Measurements from ENCODE around the gene ENAM. TPM values are rescaled to one million over a fixed set of nuclear protein-coding genes. Genes with fewer than 3 reads are reported as not detected.

The ENAM gene
- polyA plus RNA-seq, 2 of the 4 experiments (the other 2 are of a cell fraction): 0.01 to 0.16 TPM

DNA sequence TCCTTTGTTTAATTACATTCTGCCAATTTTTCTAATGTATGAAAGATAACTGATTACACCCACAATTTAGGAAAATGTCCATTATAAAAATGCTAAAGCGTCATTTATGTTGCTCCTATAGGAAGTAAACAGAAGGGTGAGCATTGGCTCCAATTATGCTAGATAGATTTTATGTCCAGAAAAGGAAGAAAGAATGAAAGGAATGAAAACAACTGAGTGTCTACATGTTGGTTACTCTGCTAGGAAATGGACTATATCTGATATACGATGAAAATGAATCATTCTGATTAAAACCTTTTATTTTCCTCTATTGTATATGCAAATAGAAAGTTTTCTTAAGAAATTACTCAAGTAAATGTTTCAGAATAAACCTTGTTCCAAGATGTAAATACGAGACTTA, 1.6 kb downstream of the ENAM start:
- H3K4me1 ChIP-seq: peaks cover 9% of the 10 kb centered on the region
- FAIRE-seq (no peak), DNase-seq (ENCODE audit: low read depth in 1 of 2, low spot score in 1 of 2) (no peak), ATAC-seq (no peak)
- ChIA-PET CTCF (no interaction called here), POLR2A (no interaction called here)
- no peak overlapping the region for H3K4me3 ChIP-seq
- WGBS (ENCODE audit: missing lambda C conversion rate): 76% methylated on average over 3 of the region's 3 CpGs
- no peak overlapping the region for H3K27ac ChIP-seq
- TF ChIP-seq GATA3 (IDR thresholded peaks at IDR 0.05; ENCODE audit: borderline replicate concordance) (no peak), ZSCAN20 (CRISPR knock-in tag; IDR thresholded peaks at IDR 0.05) (no peak), RNF2 (IDR thresholded peaks at IDR 0.05; ENCODE audit: borderline replicate concordance, low read depth) (no peak), KDM1A (IDR thresholded peaks at IDR 0.05; ENCODE audit: low read depth) (no peak), TP53 (CRISPR knock-in tag; IDR thresholded peaks at IDR 0.05) (no peak), RARB (CRISPR knock-in tag; IDR thresholded peaks at IDR 0.05) (no peak), MAFK (IDR thresholded peaks at IDR 0.05; ENCODE audit: partially characterized antibody) (no peak), RFX5 (IDR thresholded peaks at IDR 0.05) (no peak), EHF (CRISPR knock-in tag; IDR thresholded peaks at IDR 0.05) (no peak), ZFP36 (IDR thresholded peaks at IDR 0.05; ENCODE audit: borderline replicate concordance, partially characterized antibody) (no peak), NR3C1 (IDR thresholded peaks at IDR 0.05) (no peak), SMC3 (IDR thresholded peaks at IDR 0.05) (no peak), ESRRA (IDR thresholded peaks at IDR 0.05; ENCODE audit: borderline replicate concordance, low read length) (no peak)
- TF ChIP-seq, protein P1, sequence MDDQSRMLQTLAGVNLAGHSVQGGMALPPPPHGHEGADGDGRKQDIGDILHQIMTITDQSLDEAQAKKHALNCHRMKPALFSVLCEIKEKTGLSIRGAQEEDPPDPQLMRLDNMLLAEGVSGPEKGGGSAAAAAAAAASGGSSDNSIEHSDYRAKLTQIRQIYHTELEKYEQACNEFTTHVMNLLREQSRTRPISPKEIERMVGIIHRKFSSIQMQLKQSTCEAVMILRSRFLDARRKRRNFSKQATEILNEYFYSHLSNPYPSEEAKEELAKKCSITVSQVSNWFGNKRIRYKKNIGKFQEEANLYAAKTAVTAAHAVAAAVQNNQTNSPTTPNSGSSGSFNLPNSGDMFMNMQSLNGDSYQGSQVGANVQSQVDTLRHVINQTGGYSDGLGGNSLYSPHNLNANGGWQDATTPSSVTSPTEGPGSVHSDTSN (IDR thresholded peaks at IDR 0.05): no peak
- TF ChIP-seq, protein P2, sequence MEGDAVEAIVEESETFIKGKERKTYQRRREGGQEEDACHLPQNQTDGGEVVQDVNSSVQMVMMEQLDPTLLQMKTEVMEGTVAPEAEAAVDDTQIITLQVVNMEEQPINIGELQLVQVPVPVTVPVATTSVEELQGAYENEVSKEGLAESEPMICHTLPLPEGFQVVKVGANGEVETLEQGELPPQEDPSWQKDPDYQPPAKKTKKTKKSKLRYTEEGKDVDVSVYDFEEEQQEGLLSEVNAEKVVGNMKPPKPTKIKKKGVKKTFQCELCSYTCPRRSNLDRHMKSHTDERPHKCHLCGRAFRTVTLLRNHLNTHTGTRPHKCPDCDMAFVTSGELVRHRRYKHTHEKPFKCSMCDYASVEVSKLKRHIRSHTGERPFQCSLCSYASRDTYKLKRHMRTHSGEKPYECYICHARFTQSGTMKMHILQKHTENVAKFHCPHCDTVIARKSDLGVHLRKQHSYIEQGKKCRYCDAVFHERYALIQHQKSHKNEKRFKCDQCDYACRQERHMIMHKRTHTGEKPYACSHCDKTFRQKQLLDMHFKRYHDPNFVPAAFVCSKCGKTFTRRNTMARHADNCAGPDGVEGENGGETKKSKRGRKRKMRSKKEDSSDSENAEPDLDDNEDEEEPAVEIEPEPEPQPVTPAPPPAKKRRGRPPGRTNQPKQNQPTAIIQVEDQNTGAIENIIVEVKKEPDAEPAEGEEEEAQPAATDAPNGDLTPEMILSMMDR (IDR thresholded peaks at IDR 0.05): no peak
- TF ChIP-seq, protein P3, sequence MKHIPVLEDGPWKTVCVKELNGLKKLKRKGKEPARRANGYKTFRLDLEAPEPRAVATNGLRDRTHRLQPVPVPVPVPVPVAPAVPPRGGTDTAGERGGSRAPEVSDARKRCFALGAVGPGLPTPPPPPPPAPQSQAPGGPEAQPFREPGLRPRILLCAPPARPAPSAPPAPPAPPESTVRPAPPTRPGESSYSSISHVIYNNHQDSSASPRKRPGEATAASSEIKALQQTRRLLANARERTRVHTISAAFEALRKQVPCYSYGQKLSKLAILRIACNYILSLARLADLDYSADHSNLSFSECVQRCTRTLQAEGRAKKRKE (CRISPR knock-in tag; IDR thresholded peaks at IDR 0.05; ENCODE audit: low read depth): no peak
- no peaks in the 10 kb centered on the region for H3K9me3 ChIP-seq
- no peak overlapping the region for H3K4me2 ChIP-seq

DNA sequence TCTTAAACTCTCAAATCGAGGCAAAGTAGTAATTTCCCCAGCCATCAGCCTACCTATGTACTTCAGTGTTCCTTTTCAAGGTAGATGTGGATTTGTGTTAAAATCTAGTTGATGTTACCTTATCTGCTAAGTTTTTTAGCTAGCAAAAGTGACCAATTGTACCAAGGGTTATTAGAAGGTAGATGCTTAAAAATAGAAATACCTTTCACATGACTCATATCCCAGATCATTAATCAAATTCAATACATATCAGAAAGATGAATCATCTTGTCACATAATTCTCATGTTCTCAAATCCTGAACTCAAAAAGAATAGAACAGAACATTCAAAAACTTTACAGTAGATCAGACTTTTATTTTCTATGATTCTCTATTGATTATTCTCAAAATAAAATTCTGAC, 3.5 kb downstream of the ENAM start:
- H3K9me3 ChIP-seq: no peaks in the 10 kb centered on the region
- WGBS (ENCODE audit: missing lambda C conversion rate): 48% methylated on average over 1 of the region's 1 CpG
- ATAC-seq (no peak), FAIRE-seq (no peak), DNase-seq (ENCODE audit: low read depth in 1 of 2, low spot score in 1 of 2) (peak in 1 of 2 experiments; percentile 13)
- H3K4me2 ChIP-seq: no peak overlapping the region
- POLR2A ChIA-PET: no interaction called here
- peaks cover 13% of the 10 kb centered on the region for H3K4me1 ChIP-seq
- H3K4me3 ChIP-seq: no peak overlapping the region
- no peak overlapping the region for H3K27ac ChIP-seq
- TF ChIP-seq FOSL2 (IDR thresholded peaks at IDR 0.05) (no peak), FOSL2 (CRISPR knock-in tag; IDR thresholded peaks at IDR 0.05) (peak; percentile 82), BHLHE40 (IDR thresholded peaks at IDR 0.05; ENCODE audit: low read depth, low read length) (no peak)
- CTCF ChIA-PET: interaction anchor here (0.9 kb wide), 1 partner anchor 26 kb away, joined by 3 read pairs; no protein-coding TSS in a partner anchor

DNA sequence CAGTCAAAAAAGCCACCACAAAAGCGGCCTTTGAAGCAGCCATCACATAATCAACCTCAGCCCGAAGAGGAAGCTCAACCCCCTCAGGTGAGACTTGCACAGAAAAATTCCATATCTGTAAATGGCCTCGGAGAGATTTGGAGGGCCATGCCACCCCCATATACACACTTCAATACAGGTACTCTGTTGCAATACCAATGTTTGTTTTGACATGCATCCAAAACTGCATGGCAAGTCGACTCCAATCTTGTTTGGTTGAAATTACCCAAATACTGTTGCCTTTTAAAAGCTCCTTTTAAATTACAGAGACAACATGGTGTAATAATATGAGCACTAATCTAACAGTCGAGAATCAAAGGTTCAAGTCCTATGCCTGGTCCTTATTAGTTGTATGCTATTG, 5.9 kb downstream of the ENAM start:
- DNase-seq (ENCODE audit: low read depth in 1 of 2, low spot score in 1 of 2): no peak
- 67% methylated on average over 4 of the region's 5 CpGs for WGBS (ENCODE audit: missing lambda C conversion rate)
- TF ChIP-seq HOXB5 (CRISPR knock-in tag; IDR thresholded peaks at IDR 0.05): no peak
- no peak for TF ChIP-seq HEYL (CRISPR knock-in tag; IDR thresholded peaks at IDR 0.05)
- TF ChIP-seq, protein P4, sequence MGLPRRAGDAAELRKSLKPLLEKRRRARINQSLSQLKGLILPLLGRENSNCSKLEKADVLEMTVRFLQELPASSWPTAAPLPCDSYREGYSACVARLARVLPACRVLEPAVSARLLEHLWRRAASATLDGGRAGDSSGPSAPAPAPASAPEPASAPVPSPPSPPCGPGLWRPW (IDR thresholded peaks at IDR 0.05): no peak
- TF ChIP-seq SREBF2 (IDR thresholded peaks at IDR 0.05): no peak
- TF ChIP-seq, protein P5, sequence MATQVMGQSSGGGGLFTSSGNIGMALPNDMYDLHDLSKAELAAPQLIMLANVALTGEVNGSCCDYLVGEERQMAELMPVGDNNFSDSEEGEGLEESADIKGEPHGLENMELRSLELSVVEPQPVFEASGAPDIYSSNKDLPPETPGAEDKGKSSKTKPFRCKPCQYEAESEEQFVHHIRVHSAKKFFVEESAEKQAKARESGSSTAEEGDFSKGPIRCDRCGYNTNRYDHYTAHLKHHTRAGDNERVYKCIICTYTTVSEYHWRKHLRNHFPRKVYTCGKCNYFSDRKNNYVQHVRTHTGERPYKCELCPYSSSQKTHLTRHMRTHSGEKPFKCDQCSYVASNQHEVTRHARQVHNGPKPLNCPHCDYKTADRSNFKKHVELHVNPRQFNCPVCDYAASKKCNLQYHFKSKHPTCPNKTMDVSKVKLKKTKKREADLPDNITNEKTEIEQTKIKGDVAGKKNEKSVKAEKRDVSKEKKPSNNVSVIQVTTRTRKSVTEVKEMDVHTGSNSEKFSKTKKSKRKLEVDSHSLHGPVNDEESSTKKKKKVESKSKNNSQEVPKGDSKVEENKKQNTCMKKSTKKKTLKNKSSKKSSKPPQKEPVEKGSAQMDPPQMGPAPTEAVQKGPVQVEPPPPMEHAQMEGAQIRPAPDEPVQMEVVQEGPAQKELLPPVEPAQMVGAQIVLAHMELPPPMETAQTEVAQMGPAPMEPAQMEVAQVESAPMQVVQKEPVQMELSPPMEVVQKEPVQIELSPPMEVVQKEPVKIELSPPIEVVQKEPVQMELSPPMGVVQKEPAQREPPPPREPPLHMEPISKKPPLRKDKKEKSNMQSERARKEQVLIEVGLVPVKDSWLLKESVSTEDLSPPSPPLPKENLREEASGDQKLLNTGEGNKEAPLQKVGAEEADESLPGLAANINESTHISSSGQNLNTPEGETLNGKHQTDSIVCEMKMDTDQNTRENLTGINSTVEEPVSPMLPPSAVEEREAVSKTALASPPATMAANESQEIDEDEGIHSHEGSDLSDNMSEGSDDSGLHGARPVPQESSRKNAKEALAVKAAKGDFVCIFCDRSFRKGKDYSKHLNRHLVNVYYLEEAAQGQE (IDR thresholded peaks at IDR 0.05): no peak
- TF ChIP-seq ZNF302 (CRISPR knock-in tag; IDR thresholded peaks at IDR 0.05): no peak
- TF ChIP-seq RARB (CRISPR knock-in tag; IDR thresholded peaks at IDR 0.05): no peak
- no peak for TF ChIP-seq KDM1A (IDR thresholded peaks at IDR 0.05; ENCODE audit: low read depth)
- no peak for TF ChIP-seq CHD4 (IDR thresholded peaks at IDR 0.05; ENCODE audit: borderline replicate concordance)
- no peak for TF ChIP-seq PHF8 (IDR thresholded peaks at IDR 0.05; ENCODE audit: borderline replicate concordance, low read depth)
- no peak for TF ChIP-seq NR3C1 (IDR thresholded peaks at IDR 0.05)
- TF ChIP-seq ZC3H11A (IDR thresholded peaks at IDR 0.05): no peak
- no peak for TF ChIP-seq EP300 (IDR thresholded peaks at IDR 0.05)
- no peak for TF ChIP-seq HDAC2 (IDR thresholded peaks at IDR 0.05)
- TF ChIP-seq ZFP36 (IDR thresholded peaks at IDR 0.05; ENCODE audit: borderline replicate concordance, partially characterized antibody): no peak

More for the DNA sequence above, 5.9 kb downstream of the ENAM start:
- ATAC-seq (no peak), FAIRE-seq (no peak)
- Histone ChIP-seq H3K4me2 (no peak overlapping the region), H3K9me3 (no peaks in the 10 kb centered on the region), H3K27ac (no peak overlapping the region), H3K4me1 (peaks cover 9% of the 10 kb centered on the region; the same call in 2 of the 3 replicates), H3K4me3 (no peak overlapping the region)
- ChIA-PET CTCF (interaction anchor here (1.3 kb wide), 1 partner anchor 33 kb away, joined by 3 read pairs; no protein-coding TSS in a partner anchor), POLR2A (no interaction called here)
